Ovary (tissue), 3 donors: Measurements from ENCODE around the gene PIK3R6.

ENCODE experiments used
- CTCF ChIP-seq, 3 donors: fragments of 450-650 bp in 2 of 3; fragments of 200-600 bp in 1 of 3; IDR thresholded peaks; one replicate each; pipeline versions ENCODE4 v1.5.1 to v1.8.0; 2016 to 2022; ENCODE audit warnings: antibody characterized with exemption in 3 of 3, mild to moderate bottlenecking in 1 of 3
- EP300 ChIP-seq: sonication (generic); formaldehyde crosslinking; IDR thresholded peaks from one replicate; pipeline ENCODE4 v1.6.1; 2017; ENCODE audit warnings: antibody characterized with exemption
- POLR2A ChIP-seq: fragments of 450-650 bp; IDR thresholded peaks from one replicate; pipeline ENCODE4 v1.6.1; 2017; ENCODE audit warnings: antibody characterized with exemption, mild to moderate bottlenecking, moderate library complexity
- donor health status: DM: no; HTN: no; CAD: no.

- TF ChIP-seq POLR2A (no peak), EP300 (no peak), CTCF (IDR thresholded peaks at IDR 0.05) (no peak)
Measured at GRCh38 chr17:8782176-8782575, 85.3 kb downstream of the PIK3R6 start.
